Muscle layer of colon (tissue), 2 donors: ENCODE results near the gene ORM2.

ENCODE experiments used
- H3K27ac ChIP-seq: one replicate; pipeline ENCODE4 v1.7.0; 2013; ENCODE audit warnings: low read depth, mild to moderate bottlenecking, low read length, moderate library complexity
- H3K27me3 ChIP-seq, 2 donors: one replicate each; pipeline ENCODE4 v1.7.0; 2013; ENCODE audit warnings: low read length in 2 of 2, mild to moderate bottlenecking in 2 of 2; ENCODE audit not compliant: insufficient read depth in 2 of 2, control insufficient read depth in 1 of 2
- H3K36me3 ChIP-seq: one replicate; pipeline ENCODE4 v1.7.0; 2013; ENCODE audit warnings: mild to moderate bottlenecking, low read length; ENCODE audit not compliant: insufficient read depth
- H3K4me1 ChIP-seq: one replicate; pipeline ENCODE4 v1.7.0; 2013; ENCODE audit warnings: mild to moderate bottlenecking, low read length; ENCODE audit not compliant: insufficient read depth
- H3K4me3 ChIP-seq, 2 donors: one replicate each; pipeline ENCODE4 v1.7.0; 2013; ENCODE audit warnings: low read length in 2 of 2, low read depth in 1 of 2, mild to moderate bottlenecking in 1 of 2, moderate library complexity in 1 of 2
- H3K9ac ChIP-seq: one replicate; pipeline ENCODE4 v1.7.0; 2013; ENCODE audit warnings: low read length
- H3K9me3 ChIP-seq: one replicate; pipeline ENCODE4 v1.7.0; 2013; ENCODE audit warnings: mild to moderate bottlenecking, low read length
- donor health status: abdominal sarcoma.
- donor health status: Adenocarcinoma of cecum.

Gene ORM2

DNA sequence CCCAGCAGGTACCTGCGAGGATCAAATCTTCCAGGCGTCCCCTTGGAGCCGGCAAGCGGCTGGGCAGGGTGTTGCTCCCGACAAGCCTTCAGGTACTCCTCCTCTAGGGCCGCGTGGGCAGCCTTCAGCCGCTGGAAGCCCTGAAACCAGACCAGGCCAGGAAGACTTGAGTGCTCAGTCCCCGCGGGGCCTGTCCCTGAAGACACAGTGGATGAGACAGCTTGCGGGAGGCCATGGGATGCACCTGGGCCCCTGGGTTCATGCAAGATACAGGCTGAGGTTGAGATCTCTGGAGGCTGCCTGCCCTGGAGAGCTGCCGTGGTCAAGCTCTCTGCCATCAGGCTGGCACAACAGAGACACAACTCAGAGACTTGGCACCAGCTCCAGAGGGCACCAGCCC, 32.7 kb downstream of the ORM2 start:
- H3K4me3 ChIP-seq, result no peak overlapping the region
- H3K27me3 ChIP-seq, result no peaks in the 10 kb centered on the region
- H3K36me3 ChIP-seq, result peaks cover 86% of the 10 kb centered on the region
- no peak overlapping the region for H3K27ac ChIP-seq
- H3K4me1 ChIP-seq, result no peaks in the 10 kb centered on the region
- H3K9ac ChIP-seq, result no peak overlapping the region
- no peaks in the 10 kb centered on the region for H3K9me3 ChIP-seq

DNA sequence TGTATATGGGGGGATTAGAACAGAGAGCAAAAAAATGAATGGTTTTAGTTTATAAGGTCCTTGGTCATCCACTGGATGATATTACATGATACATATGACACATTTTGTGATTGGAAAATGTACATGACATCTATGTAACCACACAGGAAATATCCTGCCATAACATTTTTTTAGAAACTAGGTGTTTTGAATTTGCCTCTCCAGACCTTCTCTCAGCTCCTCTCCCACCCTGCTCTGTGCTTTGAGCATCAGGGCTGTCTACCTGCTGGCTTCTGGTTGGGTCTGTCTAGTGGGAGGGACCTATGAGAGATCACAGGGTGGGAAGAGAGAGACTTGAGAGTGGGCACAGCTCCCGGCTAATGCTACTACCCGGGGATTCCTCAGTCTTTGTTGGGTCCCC, 33.8 kb downstream of the ORM2 start:
- no peak overlapping the region for H3K9ac ChIP-seq
- H3K9me3 ChIP-seq, result no peaks in the 10 kb centered on the region
- peaks cover 86% of the 10 kb centered on the region for H3K36me3 ChIP-seq
- no peak overlapping the region for H3K4me3 ChIP-seq
- no peaks in the 10 kb centered on the region for H3K27me3 ChIP-seq
- no peak overlapping the region for H3K27ac ChIP-seq
- no peaks in the 10 kb centered on the region for H3K4me1 ChIP-seq

DNA sequence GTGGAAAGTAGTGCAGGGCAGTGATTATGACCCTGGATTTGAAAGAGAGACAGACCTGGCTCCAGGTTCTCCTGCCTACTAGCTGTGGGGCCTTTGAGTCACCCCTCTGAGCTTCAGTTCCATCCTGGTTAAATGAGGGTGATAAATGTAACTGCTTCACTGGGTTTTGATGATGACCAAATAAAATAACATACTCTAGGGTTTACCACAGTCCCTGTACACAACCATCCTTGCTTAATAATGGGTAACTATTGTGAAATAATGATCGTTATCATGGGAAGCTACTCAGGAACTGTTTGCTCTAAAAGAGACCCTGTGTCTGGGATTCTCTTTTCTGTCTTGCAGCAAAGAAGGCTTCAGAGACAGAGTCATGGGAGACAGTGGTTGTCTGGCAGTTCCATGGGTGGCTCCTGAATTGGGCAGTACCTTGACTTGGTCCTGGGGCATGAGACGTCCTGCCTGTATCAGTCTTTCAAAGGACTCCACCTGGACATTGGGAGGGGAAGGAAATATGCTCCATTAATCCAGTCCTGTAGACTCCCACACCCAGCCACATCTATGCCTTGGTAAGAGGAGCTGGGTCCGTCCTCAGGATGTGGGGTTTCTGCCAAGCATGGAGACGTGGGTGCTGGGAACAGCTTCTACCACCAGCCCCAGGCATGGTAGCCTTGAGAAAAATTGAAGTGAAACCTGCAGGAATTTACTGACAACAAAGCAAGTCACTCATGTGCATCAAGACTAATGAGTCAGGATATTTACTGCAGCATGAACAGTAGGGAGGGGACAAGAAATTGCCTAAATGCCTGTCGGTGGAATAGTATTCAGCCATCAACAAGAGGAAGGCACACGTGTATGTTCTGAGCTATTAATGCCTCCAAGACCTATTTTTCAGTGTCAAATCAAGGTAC, 34.7 kb downstream of the ORM2 start:
- Histone ChIP-seq H3K36me3 (peaks cover 79% of the 10 kb centered on the region), H3K9ac (no peak overlapping the region), H3K4me3 (no peak overlapping the region), H3K27me3 (no peaks in the 10 kb centered on the region), H3K4me1 (no peaks in the 10 kb centered on the region), H3K9me3 (no peaks in the 10 kb centered on the region), H3K27ac (no peak overlapping the region)

DNA sequence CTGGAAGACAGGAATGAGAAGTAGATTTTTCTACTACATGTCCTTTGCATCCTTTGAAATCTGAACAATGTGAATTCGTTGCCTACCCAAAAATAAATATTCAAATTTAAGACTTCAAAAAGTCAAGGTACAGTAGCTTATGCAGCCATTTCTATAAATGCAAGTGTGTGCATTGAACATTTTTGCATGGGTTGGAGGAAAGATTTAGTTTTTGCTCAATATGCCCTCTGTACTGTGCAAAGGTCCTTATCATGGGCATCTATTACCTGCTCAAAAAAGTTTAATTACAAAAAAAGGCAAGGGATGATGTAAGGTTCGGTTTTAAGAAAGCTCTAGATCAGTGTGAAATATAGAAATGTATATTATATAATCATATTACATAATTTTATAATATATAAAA, 35.5 kb downstream of the ORM2 start:
- Histone ChIP-seq H3K9me3 (no peaks in the 10 kb centered on the region), H3K4me3 (no peak overlapping the region), H3K9ac (no peak overlapping the region), H3K27ac (no peak overlapping the region), H3K4me1 (no peaks in the 10 kb centered on the region), H3K36me3 (peaks cover 76% of the 10 kb centered on the region), H3K27me3 (no peaks in the 10 kb centered on the region)

DNA sequence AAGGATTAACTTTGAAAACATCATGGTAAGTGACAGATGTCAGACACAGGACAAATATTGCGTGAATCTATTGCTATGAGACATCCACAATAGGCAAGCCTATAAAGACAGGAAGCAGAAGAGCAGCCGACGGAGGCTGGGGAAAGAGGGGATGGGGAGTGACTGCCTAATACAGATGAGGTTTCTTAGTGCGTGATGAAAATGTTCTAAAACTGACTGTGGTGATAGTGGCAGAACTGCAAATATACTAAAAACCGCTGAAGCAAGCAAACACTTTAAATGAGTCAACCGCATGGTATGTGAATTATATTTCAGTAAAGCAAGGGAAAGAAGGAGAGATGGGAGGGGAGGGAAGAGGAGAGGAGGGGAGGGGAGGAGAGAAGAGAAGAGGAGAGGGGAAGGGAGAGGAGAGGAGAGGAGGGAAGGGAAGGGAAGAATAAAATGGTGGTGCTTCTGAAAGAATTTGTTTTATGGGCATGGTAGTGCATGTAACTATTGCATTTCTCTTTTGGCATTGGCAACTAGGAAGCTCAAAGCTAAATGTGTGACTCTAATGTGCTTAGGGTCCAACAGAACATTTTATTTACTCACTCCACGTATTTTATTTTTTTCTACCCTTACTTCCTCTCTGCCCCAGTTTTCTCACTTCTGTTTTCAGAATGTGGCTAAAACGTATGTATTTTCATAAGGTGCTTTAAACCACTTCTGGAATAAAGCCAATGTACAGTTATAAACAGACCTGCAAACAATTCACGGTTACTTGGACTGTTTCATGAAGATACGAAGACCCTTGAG, 36.9 kb downstream of the ORM2 start:
- no peak overlapping the region for H3K4me3 ChIP-seq
- H3K9ac ChIP-seq, result no peak overlapping the region
- no peaks in the 10 kb centered on the region for H3K4me1 ChIP-seq
- H3K36me3 ChIP-seq, result peaks cover 66% of the 10 kb centered on the region
- H3K27me3 ChIP-seq, result no peaks in the 10 kb centered on the region
- no peaks in the 10 kb centered on the region for H3K9me3 ChIP-seq
- H3K27ac ChIP-seq, result no peak overlapping the region

DNA sequence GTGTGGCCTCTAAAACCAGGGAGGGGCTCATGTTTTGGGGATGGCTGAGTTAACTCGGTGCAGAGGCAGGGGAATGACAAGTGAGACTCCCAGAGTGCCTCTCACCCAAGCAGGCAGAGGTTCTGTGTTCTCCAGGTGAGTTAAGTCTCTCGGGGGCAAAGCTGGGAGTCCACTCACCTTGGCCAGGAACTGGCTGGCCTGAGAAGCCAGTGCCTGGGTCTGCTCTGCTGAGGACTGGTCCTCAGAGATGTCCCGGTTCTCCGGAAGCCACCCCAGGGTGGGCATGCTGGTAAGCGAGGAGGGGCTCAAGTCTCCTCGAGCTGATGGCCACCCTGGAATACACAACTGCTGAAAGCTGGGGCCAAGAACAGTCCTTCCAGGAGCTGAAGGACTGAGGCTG, 37.7 kb downstream of the ORM2 start:
- no peak overlapping the region for H3K4me3 ChIP-seq
- no peak overlapping the region for H3K27ac ChIP-seq
- H3K9ac ChIP-seq, result no peak overlapping the region
- no peaks in the 10 kb centered on the region for H3K9me3 ChIP-seq
- H3K27me3 ChIP-seq, result no peaks in the 10 kb centered on the region
- peaks cover 58% of the 10 kb centered on the region for H3K36me3 ChIP-seq
- peaks cover 8% of the 10 kb centered on the region for H3K4me1 ChIP-seq

DNA sequence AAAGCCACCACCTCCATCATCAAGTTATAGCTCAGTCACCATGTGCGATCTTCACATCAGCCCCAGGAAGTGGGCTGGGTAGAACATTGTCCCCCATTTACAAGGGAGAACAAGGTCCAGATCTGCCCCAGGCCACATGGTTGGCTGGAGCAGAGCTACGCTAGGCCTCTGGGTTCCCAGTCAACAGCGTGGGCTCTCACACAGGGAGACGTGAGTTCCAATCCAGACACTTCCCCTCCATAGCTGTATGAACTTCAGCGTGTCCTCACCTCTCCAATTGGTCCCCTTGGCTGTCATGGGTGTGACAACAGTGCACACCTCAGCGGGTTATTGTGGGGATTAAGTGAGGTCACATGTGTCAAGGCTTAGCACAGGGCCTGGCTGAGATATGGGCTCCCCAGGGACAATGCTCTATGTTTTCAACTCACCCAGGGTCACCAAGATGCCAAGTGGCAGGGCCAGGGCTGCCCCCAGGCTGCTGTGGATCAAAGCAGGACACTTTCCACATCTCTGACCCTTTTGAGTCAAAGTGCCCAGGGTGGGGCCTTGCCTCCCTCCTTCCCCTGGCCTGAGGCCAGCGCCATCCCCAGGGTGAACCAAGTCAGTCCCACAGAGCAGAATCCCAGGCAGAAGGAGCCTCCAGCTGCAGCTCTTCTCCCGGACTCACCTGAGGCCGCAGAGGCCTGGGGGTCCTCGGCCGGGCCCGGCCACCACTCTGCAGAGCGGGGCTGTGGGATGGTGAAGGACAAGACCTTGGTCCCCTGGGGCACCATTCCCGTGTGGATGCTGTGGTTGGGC, 38.3 kb downstream of the ORM2 start:
- Histone ChIP-seq H3K36me3 (peaks cover 52% of the 10 kb centered on the region), H3K4me3 (no peak overlapping the region), H3K27me3 (no peaks in the 10 kb centered on the region), H3K4me1 (peaks cover 10% of the 10 kb centered on the region), H3K27ac (no peak overlapping the region), H3K9ac (no peak overlapping the region), H3K9me3 (no peaks in the 10 kb centered on the region)

DNA sequence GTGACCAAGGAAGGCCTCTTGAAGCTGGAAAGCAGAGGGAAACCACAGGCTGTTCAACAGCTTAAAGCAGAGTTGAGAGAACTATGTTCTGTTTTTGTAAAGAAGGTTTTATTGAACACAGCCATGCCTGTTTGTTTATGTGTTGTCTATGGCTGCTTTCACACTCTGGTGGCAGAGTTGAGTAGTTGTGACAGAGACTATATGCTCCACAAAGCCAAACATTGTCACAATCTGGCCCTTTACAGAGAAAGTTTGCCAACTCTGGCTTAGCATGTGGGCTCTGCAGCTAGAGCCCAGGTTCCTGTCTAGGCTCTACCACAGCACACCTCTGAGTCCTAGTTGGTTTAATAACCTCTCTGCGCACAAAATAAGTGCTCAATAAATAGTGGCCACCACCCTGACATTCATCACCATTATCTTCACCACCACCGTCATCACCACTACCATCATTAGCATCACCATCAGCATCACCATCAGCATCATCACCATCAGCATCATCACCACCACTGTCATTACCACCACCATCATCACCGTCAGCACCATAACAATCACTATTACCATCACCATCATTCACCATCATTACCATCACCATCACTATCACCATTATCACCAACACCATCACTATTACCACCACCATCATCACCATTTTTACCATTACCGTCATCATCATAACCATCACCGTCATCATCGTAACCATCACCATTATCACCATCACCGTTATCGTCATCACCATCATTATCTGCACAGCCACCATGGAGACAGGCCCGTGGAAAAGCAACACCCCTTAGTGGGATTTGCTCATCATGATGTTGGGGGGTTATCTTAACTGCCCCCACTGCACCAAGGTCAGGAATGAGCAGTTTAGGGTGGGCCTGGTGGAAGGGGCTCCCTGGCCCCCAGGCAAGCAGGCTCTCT, 39.8 kb downstream of the ORM2 start:
- Histone ChIP-seq H3K4me1 (peaks cover 10% of the 10 kb centered on the region), H3K27me3 (no peaks in the 10 kb centered on the region), H3K9me3 (no peaks in the 10 kb centered on the region), H3K9ac (no peak overlapping the region), H3K4me3 (no peak overlapping the region), H3K27ac (no peak overlapping the region), H3K36me3 (peaks cover 47% of the 10 kb centered on the region)

DNA sequence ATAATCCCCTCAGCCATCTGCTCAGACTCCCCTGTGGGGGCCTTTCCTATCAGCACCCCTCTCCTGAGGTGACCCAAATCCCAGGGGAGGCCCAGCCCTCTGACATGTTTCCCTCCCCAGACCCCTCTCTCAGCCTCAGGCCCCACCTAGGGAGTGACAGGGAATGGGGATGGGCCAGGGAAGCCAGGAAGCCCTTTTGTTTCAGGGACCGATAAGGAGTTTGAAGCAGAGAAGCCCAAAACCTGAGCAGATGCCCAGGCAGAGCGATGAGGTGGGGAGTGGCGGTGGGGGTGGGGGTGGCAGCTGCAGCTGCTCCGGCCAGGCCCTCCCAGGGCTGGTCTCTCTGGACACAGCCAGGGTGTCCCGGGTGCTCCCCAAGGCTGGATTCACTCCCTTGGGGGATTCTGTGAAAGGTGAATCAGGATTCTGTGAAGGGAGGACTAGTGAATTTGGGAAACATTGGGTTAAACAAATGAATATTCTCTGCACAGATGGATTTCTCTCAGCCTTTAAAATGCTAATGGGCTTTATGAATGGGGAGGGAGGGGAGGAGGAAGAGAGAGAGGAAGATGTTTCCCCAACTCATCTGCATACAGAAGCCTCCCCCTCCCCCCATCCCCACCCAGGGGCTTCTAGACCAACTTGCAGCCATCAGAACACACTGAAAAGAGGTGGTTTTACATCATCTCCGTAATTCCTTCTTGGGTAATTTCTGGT, 40.7 kb downstream of the ORM2 start:
- H3K27ac ChIP-seq, result no peak overlapping the region
- no peak overlapping the region for H3K9ac ChIP-seq
- no peaks in the 10 kb centered on the region for H3K9me3 ChIP-seq
- no peak overlapping the region for H3K4me3 ChIP-seq
- no peaks in the 10 kb centered on the region for H3K27me3 ChIP-seq
- H3K4me1 ChIP-seq, result peaks cover 10% of the 10 kb centered on the region
- H3K36me3 ChIP-seq, result peaks cover 44% of the 10 kb centered on the region

DNA sequence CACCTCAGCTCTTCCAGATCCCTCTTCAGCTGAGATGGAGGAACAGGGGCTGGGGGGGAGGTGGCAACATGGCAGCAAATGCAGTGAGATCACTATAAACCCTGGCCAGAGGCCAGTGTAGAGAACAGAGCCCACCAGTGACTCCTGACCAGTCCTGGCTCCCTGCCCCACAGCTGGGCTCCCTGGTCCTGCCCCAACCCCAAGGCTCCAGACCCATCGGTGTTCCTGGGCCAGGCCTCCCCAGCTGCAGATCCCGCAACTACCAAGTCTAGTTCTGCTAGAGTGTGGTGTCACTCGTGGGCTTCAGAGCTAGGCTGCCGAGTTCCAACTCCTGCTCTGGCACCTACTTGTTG, 41.3 kb downstream of the ORM2 start:
- no peaks in the 10 kb centered on the region for H3K9me3 ChIP-seq
- no peak overlapping the region for H3K9ac ChIP-seq
- H3K36me3 ChIP-seq, result peaks cover 44% of the 10 kb centered on the region
- no peaks in the 10 kb centered on the region for H3K27me3 ChIP-seq
- no peak overlapping the region for H3K4me3 ChIP-seq
- H3K4me1 ChIP-seq, result peaks cover 10% of the 10 kb centered on the region
- H3K27ac ChIP-seq, result no peak overlapping the region
